T47D (cell line): ENCODE data around the gene GPR180.
A peak's percentile ranks its signal among the peaks of the same experiment; 100 is the strongest.

Experiments
- DNase-seq, 2 experiments: peaks; one replicate each; pipeline versions ENCODE4 v3.0.0 to v3.0.0-alpha.2; 2011 to 2012; ENCODE audit warnings: low read depth in 1 of 2, low spot score in 1 of 2
- JUND ChIP-seq: IDR thresholded peaks from 2 replicates; pipeline ENCODE4 v1.6.1; 2012; ENCODE audit warnings: low read depth
- in situ Hi-C: cut with HindIII; loops from 2 replicates; pipeline ENCODE4 v1.10.0; 2016; ENCODE audit warnings: low sequenced_read_pairs, low pct_unique_long_range_greater_than_20kb

GPR180 gene

DNA sequence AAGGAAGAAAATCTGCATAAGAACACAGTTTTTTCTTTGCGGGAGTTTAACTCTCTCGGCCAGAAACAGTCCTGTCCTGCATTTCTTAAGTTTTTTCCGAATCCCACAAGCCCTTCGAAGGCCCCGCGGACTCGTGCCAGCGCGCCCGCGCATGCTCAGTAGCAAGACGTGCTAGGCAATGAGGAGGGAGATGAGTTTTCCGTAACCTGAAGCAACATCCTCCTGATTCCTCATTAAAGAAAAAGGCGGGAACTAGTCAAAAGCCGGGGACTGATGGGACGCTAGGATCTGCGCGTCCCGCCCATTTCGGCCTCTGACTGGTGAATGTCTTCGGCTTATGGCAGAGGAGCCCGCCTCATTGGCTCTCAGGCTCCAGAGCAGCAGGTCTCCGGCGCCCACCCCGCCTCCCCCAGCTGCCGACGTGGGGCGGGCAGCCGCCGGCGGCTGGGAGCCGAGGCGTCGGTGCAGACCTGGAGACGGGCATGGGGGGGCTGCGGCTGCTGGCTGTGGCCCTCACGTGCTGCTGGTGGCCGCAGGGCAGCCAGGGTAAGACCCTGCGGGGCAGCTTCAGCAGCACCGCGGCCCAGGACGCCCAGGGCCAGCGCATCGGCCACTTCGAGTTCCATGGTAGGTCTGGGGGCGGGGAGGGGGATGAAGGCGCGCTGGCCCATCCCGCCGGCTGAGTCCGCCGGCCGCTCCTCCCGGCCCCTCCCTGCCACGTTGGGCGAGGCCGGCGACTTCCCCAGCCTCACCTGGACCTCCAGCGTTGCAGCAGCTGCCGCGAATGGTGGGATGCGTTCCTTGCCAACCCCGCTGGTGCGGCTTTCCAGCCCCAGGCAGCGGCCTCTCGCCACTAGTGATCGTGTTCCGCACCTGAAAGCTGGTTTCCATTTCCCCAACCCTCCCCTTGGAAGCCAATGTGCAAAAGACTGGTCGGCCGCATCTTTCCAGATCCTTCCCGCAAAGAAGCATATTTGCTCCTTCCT is at the start of gene GPR180:
TSS of gene GPR180 (plus strand) at position 412 of the 986 bp plus-strand sequence. CDS start at position 483, 71 bp downstream.
- peak; percentile 86 to 99 for DNase-seq
- no peak for TF ChIP-seq JUND
- in situ Hi-C loops, result no loop called here

DNA sequence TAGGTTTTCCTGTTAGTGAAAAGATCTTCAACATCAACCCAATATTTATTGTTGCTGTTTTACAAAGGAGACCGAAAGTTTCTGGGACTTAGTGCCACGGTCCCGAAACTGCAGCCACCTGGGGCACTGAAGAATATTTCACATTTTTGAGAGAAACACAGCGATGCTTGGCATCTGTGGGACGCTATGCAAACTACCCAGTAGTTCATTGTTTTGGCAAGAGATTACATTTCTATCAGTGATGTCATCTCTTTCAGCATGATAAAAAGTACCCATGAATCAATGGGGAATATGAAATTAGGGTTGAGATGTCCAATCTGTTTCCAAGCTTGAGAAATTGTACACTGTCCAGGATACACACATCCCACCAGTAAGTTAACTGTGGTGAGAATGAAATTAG is 49.6 kb upstream of the GPR180 start:
- no peak for TF ChIP-seq JUND
- no peak for DNase-seq
- in situ Hi-C loops, result no loop called here

DNA sequence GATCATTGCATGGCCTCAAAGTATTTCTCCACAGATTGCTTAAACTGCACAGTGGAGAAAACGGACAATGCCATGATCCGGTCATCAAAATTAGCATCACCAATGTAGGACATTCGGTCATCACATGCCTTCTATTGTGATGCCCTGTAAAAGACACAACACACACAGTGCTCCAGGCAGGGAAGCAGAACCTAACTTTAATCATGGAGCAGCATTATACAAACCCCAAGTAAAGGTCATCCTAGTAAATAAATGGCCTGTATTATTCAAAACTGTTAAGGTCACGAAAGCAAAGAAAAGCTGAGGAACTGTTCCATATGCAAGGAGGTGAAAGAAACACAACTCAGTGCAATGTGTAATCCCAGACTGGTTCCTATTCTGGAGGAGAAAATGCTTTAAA is 47.9 kb upstream of the GPR180 start:
- no peak for DNase-seq
- TF ChIP-seq JUND, result no peak
- in situ Hi-C loops, result no loop called here

DNA sequence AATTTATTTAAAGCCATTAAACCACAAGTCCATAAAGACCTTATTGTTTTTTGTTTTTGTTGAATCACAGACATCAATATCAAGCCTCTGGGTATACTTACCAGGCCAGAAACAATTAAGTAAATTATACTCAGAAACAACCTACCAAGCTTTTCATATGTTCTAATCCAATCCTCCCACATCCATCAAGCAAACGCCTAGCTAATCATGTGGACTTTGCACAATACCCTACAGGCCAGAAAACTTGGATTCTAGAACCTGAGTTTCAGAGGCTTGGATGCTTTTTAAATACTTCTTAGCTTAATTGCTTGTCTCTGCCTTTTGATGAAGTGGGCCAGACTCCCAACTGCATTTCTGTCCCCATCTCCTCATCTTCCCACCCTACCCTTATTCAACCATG is 45.6 kb upstream of the GPR180 start:
- DNase-seq, result no peak
- in situ Hi-C loops, result no loop called here
- TF ChIP-seq JUND, result no peak

- in situ Hi-C loops, result no loop called here
- DNase-seq, result no peak
- TF ChIP-seq JUND, result no peak
Measured at GRCh38 chr13:94556621-94557020, 45.0 kb upstream of the GPR180 start.

GRCh38 chr13:94557684-94558235 is 43.9 kb upstream of the GPR180 start:
- in situ Hi-C loops, result no loop called here
- DNase-seq, result no peak
- TF ChIP-seq JUND, result no peak

- in situ Hi-C loops, result no loop called here
- TF ChIP-seq JUND, result no peak
- no peak for DNase-seq
Measured at GRCh38 chr13:94558716-94559115, 42.9 kb upstream of the GPR180 start.

- DNase-seq, result no peak
- TF ChIP-seq JUND, result no peak
- in situ Hi-C loops, result no loop called here
Measured at GRCh38 chr13:94559222-94559795, 42.3 kb upstream of the GPR180 start.

DNA sequence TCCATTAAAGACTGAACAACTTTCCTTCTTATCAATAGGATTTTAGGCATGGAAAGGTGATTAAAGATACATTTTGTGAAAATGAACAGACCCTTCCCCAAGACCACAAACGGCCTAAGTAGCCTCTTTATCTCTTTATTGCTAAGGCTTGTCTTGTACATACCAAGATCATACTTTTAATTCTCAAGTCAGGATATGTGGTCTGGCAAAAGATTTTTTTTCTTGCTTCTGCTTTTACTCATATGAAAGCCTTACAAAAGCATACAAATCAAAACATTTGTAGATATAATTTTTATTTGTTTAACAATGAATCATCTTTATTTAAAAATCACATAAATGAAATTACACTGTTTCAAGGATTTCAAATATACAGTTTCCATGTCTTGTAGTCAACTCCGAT is 41.5 kb upstream of the GPR180 start:
- DNase-seq, result no peak
- in situ Hi-C loops, result no loop called here
- TF ChIP-seq JUND, result no peak

DNA sequence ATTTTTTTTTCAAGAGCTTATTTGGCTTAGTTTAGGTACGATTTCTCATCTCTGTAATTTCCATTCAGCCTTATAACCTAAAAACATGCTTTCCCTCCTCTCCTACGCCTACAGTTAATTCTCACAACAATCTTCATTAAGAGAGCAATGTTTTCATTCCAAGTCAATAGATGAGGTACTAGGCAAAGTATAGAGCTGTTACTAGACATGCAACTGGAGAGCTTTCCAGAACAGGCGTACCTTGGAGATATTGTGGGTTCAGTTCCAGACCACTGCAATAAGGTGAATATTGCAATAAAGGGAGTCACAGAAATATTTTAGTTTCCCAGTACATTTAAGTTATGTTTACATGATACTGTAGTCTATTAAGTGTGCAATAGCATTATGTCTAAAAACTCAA is 40.5 kb upstream of the GPR180 start:
- DNase-seq, result no peak
- in situ Hi-C loops, result no loop called here
- no peak for TF ChIP-seq JUND

DNA sequence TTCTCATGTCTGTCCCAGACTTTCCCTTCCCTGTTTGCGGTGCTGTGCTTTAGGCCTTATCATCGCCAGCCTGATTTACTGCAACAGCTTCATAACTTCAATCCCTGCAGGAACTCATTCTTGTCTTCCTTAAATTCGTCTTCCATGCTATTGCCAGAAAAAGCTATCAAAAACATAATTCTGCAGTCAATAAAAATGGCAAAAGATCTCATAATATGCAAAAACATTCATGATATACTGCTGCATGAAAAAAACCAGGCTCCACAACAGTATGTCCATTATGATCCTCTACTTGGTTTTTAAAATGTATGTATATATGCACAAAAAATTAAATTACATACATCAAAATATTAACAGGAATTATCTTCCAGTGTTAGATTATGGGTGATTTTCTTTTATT is 34.1 kb upstream of the GPR180 start:
- no peak for DNase-seq
- in situ Hi-C loops, result no loop called here

GRCh38 chr13:94568443-94568842 is 33.2 kb upstream of the GPR180 start:
- no peak for DNase-seq
- in situ Hi-C loops, result no loop called here
- TF ChIP-seq JUND, result no peak

More for the DNA sequence above, 34.1 kb upstream of the GPR180 start:
- no peak for TF ChIP-seq JUND

DNA sequence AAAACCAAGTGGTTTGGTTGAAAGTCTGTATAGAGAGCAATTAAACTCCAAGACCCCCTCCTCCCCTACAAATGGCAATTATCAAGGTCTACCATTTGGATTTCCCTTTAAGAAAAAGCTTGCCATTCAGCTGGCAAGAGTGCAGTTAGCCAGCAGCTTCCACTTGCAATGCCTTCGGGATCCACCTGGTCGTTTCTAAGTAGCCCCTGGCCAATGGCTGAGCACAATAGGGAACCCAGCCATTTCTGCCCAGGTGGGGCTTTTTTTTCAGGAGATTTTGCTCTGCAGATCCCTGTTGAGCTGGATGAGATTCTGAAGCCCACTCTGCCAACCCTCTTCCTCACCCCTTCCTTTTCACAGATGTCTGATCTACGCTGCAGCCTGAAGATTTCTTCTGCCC is 32.0 kb upstream of the GPR180 start:
- DNase-seq, result no peak
- in situ Hi-C loops, result no loop called here
- no peak for TF ChIP-seq JUND
